Retinal pigment epithelial cell (primary cell): ENCODE measurements around the gene KNL1.

Source experiments
- DNase-seq: peaks from one replicate; pipeline ENCODE4 v3.0.0-alpha.2; 2010; ENCODE audit warnings: low read depth
- H3K4me3 ChIP-seq: 2 replicates; pipeline ENCODE4 v1.5.1; 2011; ENCODE audit warnings: mild to moderate bottlenecking, low read length, control low read depth, moderate library complexity
- CTCF ChIP-seq: conservative IDR thresholded peaks from 2 replicates; pipeline ENCODE4 v1.5.1; 2011; ENCODE audit warnings: low read depth, low read length, control low read depth, inconsistent platforms

KNL1 gene

GRCh38 chr15:40693904-40694687 is 100.0 kb downstream of the KNL1 start:
- H3K4me3 ChIP-seq, result peak overlapping the region; percentile 94
- no peak for DNase-seq
- TF ChIP-seq CTCF, result no peak

GRCh38 chr15:40694688-40695468 is 100.8 kb downstream of the KNL1 start, which contains the start of gene RAD51:
RAD51 (plus strand) TSS chr15:40695174; CDS start chr15:40698759, 3,585 bp downstream.
- peak; percentile 78 for DNase-seq
- peak within 1 kb of the TSS; percentile 94 for H3K4me3 ChIP-seq
- no peak for TF ChIP-seq CTCF

- peak overlapping the region; percentile 94 for H3K4me3 ChIP-seq
- DNase-seq, result no peak
- TF ChIP-seq CTCF, result no peak
These were observed 101.4 kb downstream of the KNL1 start for GRCh38 chr15:40695469-40695890.

- no peak for TF ChIP-seq CTCF
- H3K4me3 ChIP-seq, result peak overlapping the region; percentile 94
- DNase-seq, result no peak
These were observed 102.2 kb downstream of the KNL1 start for GRCh38 chr15:40696228-40696627.

- TF ChIP-seq CTCF, result no peak
- no peak for DNase-seq
- H3K4me3 ChIP-seq, result no peak overlapping the region
These were observed 103.9 kb downstream of the KNL1 start for GRCh38 chr15:40697916-40698315.

- no peak overlapping the region for H3K4me3 ChIP-seq
- peak; percentile 9 for TF ChIP-seq CTCF
- DNase-seq, result no peak
These were observed 108.0 kb downstream of the KNL1 start for GRCh38 chr15:40702077-40702476.
